Left ventricle myocardium inferior (tissue), 1 donor: ENCODE measurements around the gene STEAP3. TPM values are rescaled to one million over a fixed set of nuclear protein-coding genes. Genes with fewer than 3 reads are reported as not detected.

ENCODE experiments used
- DNase-seq: peaks from one replicate; pipeline ENCODE4 v3.0.0-alpha.2; 2020
- H3K27ac ChIP-seq: fragments of 200-600 bp; replicated peaks from 2 replicates; pipeline ENCODE4 v1.8.0; 2021
- H3K27me3 ChIP-seq: fragments of 200-600 bp; 2 replicates; pipeline ENCODE4 v1.8.0; 2021; ENCODE audit warnings: low read depth
- H3K36me3 ChIP-seq: fragments of 200-600 bp; 2 replicates; pipeline ENCODE4 v1.8.0; 2021
- H3K4me1 ChIP-seq: fragments of 200-600 bp; 2 replicates; pipeline ENCODE4 v1.8.0; 2021
- H3K4me3 ChIP-seq: fragments of 200-600 bp; 2 replicates; pipeline ENCODE4 v1.8.0; 2021; ENCODE audit warnings: mild to moderate bottlenecking, moderate library complexity
- H3K9me3 ChIP-seq: fragments of 200-600 bp; replicated peaks from 2 replicates; pipeline ENCODE4 v1.8.0; 2021
- CTCF ChIP-seq: fragments of 200-600 bp; IDR thresholded peaks from 2 replicates; pipeline ENCODE4 v1.8.0; 2021; ENCODE audit warnings: antibody characterized with exemption, mild to moderate bottlenecking, borderline replicate concordance
- intact Hi-C: fragments of 100-400 bp; cut with micrococcal nuclease; formaldehyde crosslinking; loops from one replicate; pipeline ENCODE4 v1.11.0; 2022
- long read RNA-seq: library from polyadenylated mRNA; unstranded; transcript quantifications from one replicate; pipeline ENCODE4 v2.0.0, GENCODE V29; 2021
- total RNA-seq: library from RNA; stranded (reverse); fragmentation: NEBNext Ultra II Directional; extraction: Animal tissue kit (Norgen Biotek cat#: 25700); gene quantifications from one replicate; pipeline ENCODE4 v1.2.1, GENCODE V29; 2021
- donor health status: DM: no; HTN: yes; CAD: no; lungs with severe emphysema.

The STEAP3 gene
- total RNA-seq, result 7.1 TPM
- long read RNA-seq, transcript STEAP3-202 (5 exons, 1,871 nt), result major isoform, 12 of 24 reads
- long read RNA-seq, partial matches to known transcripts, result 9 of 24 reads
- long read RNA-seq, other reads (novel, unspliced or antisense), result 1 of 24 reads

DNA sequence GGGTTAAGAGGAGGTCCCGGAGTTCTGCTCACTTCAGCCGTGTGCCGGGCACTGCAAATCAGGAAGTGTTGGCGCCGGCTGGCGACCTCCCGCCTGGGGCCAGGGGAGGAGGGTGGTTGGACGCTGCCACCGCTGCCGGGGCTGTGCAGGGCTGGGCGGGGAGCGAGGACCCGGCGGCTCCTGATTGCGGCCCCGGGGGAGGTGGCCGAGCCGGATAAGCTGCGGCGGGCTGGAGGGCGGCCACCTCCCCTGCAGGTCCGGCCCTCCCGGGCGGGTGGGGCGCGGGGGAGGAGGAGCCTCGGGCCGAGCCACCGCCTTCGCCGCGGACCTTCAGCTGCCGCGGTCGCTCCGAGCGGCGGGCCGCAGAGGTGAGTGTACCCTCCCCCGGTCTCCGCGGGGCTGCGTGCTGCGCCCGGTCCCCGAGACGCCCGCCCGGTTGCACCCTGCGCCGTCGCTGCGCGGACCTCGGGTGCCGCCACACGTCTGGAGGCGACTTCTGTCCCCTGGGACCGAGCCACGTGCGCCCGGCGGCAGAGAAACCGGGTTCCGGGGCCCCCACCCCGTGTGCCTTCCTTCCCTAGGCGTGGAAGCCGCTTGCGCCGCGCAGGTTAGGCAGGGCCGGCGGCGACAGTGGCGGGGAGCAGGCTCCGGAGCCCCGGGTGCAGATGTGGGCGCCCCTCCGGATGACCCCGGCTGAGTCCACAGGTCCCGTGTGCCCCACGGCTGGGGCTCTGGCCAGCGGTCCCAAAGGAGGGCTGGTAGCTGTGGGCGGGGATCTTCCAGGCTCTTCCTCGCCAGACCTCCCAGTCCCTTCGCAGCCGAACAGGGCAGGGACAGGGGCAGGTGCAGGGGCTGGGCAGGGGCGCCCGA is at the start of gene STEAP3:
TSS of gene STEAP3 (plus strand) at position 314 of the 870 bp plus-strand sequence. CDS start 7,179 bp downstream, outside the sequence.
- peaks cover 22% of the 10 kb centered on the region for H3K4me1 ChIP-seq
- TF ChIP-seq CTCF, result no peak
- intact Hi-C loops, result no loop called here
- H3K27ac ChIP-seq, result peak within 1 kb of the TSS; percentile 52
- H3K9me3 ChIP-seq, result no peaks in the 10 kb centered on the region
- H3K36me3 ChIP-seq, result no peaks in the 10 kb centered on the region
- peaks cover 28% of the 10 kb centered on the region for H3K27me3 ChIP-seq
- DNase-seq, result peak; percentile 74
- H3K4me3 ChIP-seq, result peak within 1 kb of the TSS; percentile 83

DNA sequence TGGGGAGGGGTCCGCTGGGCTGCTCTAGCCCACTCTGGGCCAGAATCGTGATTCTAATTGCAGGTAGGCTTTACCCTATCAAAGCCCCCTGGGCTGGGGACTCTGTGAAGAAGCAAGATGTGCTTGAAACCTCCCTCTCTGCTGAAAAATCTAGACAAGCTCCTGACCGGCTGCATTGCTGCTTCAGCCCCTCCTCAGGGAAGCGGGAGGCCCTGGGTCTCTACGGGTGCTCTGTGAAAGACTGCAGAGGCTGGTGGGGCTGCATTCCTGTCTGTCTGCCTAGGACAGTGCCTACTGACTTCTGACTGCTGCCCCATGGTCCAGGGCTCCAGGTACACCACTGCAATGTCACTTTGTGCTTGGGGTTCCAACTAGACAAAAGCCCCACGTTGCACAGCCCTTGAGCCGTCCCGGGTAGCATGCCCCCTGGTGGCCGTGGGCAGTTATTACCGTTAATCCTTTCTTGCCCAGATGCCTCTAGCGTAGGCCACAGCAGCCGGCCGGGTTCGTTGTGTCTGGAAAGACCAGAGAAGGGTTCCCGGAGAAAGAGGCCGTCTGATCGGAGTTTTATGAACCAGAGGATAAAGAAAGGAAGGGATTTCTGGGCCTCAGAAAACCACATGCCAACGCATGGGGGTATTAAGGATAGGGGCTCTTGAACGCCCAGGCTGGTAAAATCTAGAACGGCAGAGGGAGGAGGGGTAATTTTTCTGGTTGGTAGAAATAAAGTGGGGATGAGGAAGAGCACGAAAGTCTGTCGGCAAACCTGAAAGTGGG is 49.2 kb upstream of the STEAP3 start:
- TF ChIP-seq CTCF, result peak; percentile 68
- no peaks in the 10 kb centered on the region for H3K36me3 ChIP-seq
- peaks cover 14% of the 10 kb centered on the region for H3K27me3 ChIP-seq
- peaks cover 4% of the 10 kb centered on the region for H3K4me1 ChIP-seq
- no peak for DNase-seq
- no peak overlapping the region for H3K27ac ChIP-seq
- no peaks in the 10 kb centered on the region for H3K9me3 ChIP-seq
- intact Hi-C loops, result no loop called here
- H3K4me3 ChIP-seq, result no peak overlapping the region

GRCh38 chr2:119174993-119175347 is 48.7 kb upstream of the STEAP3 start:
- H3K4me1 ChIP-seq, result peaks cover 6% of the 10 kb centered on the region
- intact Hi-C loops, result no loop called here
- no peaks in the 10 kb centered on the region for H3K36me3 ChIP-seq

DNA sequence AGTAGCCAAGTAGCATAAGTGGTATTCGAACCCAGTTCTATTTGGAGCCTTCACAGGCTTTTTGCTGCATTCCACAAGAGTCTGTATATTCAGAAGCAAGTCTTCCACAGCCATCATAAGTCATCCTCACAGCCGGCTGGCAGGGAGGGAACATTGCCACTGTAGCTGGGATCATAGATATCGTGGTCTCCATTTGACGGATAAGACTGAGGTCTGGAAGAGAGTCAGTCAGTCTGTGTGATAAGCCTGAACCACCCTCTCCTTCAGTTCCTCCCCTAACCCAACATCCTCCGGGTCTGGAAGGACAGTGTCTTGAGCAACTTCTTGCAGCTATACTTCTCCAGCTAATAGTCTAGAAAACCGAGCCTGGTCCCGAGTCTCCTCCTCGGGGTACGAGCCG is 48.1 kb upstream of the STEAP3 start:
- intact Hi-C loops, result no loop called here
- H3K36me3 ChIP-seq, result no peaks in the 10 kb centered on the region
- no peak overlapping the region for H3K27ac ChIP-seq
- no peak for TF ChIP-seq CTCF
- H3K27me3 ChIP-seq, result peaks cover 3% of the 10 kb centered on the region
- DNase-seq, result no peak
- H3K4me3 ChIP-seq, result no peak overlapping the region
- H3K4me1 ChIP-seq, result peaks cover 6% of the 10 kb centered on the region
- no peaks in the 10 kb centered on the region for H3K9me3 ChIP-seq

More at GRCh38 chr2:119174993-119175347, 48.7 kb upstream of the STEAP3 start:
- Histone ChIP-seq H3K9me3 (no peaks in the 10 kb centered on the region), H3K4me3 (no peak overlapping the region), H3K27me3 (peaks cover 9% of the 10 kb centered on the region), H3K27ac (no peak overlapping the region)
- TF ChIP-seq CTCF, result no peak
- no peak for DNase-seq

DNA sequence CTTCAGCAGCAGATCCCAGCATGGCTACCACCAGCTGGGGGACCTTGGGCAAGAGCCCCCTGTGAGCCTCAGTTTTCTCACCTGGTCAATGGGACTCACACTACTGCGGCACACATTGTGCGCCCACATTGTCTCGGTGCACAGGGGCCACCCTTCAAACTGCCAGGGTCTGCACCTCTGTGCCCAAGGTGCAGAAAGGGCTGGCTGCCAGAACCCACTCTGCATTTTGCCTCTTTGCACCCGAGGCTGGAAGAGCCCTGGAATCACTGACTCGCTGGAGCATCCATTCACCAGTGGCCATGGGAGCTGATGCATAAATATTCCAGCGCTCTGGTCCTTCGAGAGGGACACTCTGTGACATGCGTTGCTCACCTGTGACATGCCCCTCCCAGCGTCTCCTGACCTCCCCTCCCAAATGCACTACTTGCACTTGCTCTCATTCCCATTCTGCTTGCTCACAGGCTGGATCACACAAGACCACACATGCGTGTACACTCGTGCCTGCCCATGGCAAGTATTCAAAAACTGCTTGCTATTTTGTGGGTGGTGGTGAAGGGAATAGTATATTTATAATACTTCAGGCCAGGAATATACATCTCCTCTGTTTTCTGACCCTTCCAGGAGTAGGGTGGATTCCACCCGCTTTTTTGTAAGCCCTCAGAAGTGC is 46.3 kb upstream of the STEAP3 start:
- no peak overlapping the region for H3K27ac ChIP-seq
- intact Hi-C loops, result no loop called here
- no peaks in the 10 kb centered on the region for H3K9me3 ChIP-seq
- no peaks in the 10 kb centered on the region for H3K36me3 ChIP-seq
- peaks cover 6% of the 10 kb centered on the region for H3K4me1 ChIP-seq
- H3K27me3 ChIP-seq, result no peaks in the 10 kb centered on the region
- TF ChIP-seq CTCF, result no peak
- H3K4me3 ChIP-seq, result no peak overlapping the region
- DNase-seq, result no peak
